Ectodermal cell (in vitro differentiated cells): ENCODE results near the gene BTG2.

ENCODE experiments used
- H3K27ac ChIP-seq: 2 replicates; pipeline ENCODE4 v1.7.0; 2013; ENCODE audit warnings: mild to moderate bottlenecking, low read depth, low read length; ENCODE audit not compliant: insufficient read depth, poor library complexity, severe bottlenecking
- H3K27me3 ChIP-seq: 2 replicates; pipeline ENCODE4 v1.7.0; 2013; ENCODE audit warnings: mild to moderate bottlenecking, low read length; ENCODE audit not compliant: insufficient read depth, control insufficient read depth, poor library complexity, severe bottlenecking
- H3K36me3 ChIP-seq: one replicate; pipeline ENCODE4 v1.7.0; 2013; ENCODE audit warnings: low read length; ENCODE audit not compliant: control insufficient read depth, insufficient read depth
- H3K4me1 ChIP-seq: one replicate; pipeline ENCODE4 v1.7.0; 2013; ENCODE audit warnings: low read length; ENCODE audit not compliant: control insufficient read depth, insufficient read depth
- H3K4me3 ChIP-seq: 2 replicates; pipeline ENCODE4 v1.7.0; 2013; ENCODE audit warnings: low read depth, low read length, control low read depth; ENCODE audit not compliant: insufficient read depth
- H3K9me3 ChIP-seq: 2 replicates; pipeline ENCODE4 v1.7.0; 2013; ENCODE audit warnings: mild to moderate bottlenecking, low read length, moderate library complexity; ENCODE audit not compliant: control insufficient read depth
- whole genome bisulfite sequencing, 2 experiments: methylation state at CpG; one replicate each; pipeline ENCODE4 v1.1.7; 2013; ENCODE audit warnings: missing lambda C conversion rate in 2 of 2; 5-methylcytosine and 5-hydroxymethylcytosine counted together

Gene BTG2

GRCh38 chr1:203343956-203344754, 38.8 kb downstream of the BTG2 start:
- no peaks in the 10 kb centered on the region for H3K4me1 ChIP-seq
- peaks cover 4% of the 10 kb centered on the region for H3K27me3 ChIP-seq
- H3K9me3 ChIP-seq, result no peaks in the 10 kb centered on the region
- no peak overlapping the region for H3K27ac ChIP-seq
- H3K36me3 ChIP-seq, result no peaks in the 10 kb centered on the region
- no peak overlapping the region for H3K4me3 ChIP-seq
- WGBS, 2 experiments, result 88 to 95% methylated on average over 8 to 9 of the region's 9 CpGs

- Histone ChIP-seq H3K27ac (no peak overlapping the region), H3K36me3 (no peaks in the 10 kb centered on the region), H3K4me1 (no peaks in the 10 kb centered on the region), H3K9me3 (no peaks in the 10 kb centered on the region), H3K27me3 (no peaks in the 10 kb centered on the region), H3K4me3 (no peak overlapping the region)
- WGBS, 2 experiments, result 42 to 48% methylated on average over 7 of the region's 7 CpGs
Measured at GRCh38 chr1:203346060-203346768, 40.9 kb downstream of the BTG2 start.

- Histone ChIP-seq H3K27me3 (no peaks in the 10 kb centered on the region), H3K27ac (no peak overlapping the region), H3K36me3 (no peaks in the 10 kb centered on the region), H3K4me3 (no peak overlapping the region), H3K9me3 (no peaks in the 10 kb centered on the region), H3K4me1 (no peaks in the 10 kb centered on the region)
- 93 to 95% methylated on average over 3 of the region's 3 CpGs for WGBS, 2 experiments
Measured at GRCh38 chr1:203346769-203347102, 41.4 kb downstream of the BTG2 start.

GRCh38 chr1:203349166-203349565, 43.8 kb downstream of the BTG2 start:
- Histone ChIP-seq H3K27ac (no peak overlapping the region), H3K4me1 (no peaks in the 10 kb centered on the region), H3K27me3 (no peaks in the 10 kb centered on the region), H3K4me3 (no peak overlapping the region), H3K36me3 (no peaks in the 10 kb centered on the region), H3K9me3 (no peaks in the 10 kb centered on the region)
- 96 to 100% methylated on average over 1 of the region's 1 CpG for WGBS, 2 experiments

GRCh38 chr1:203349773-203350524, 44.6 kb downstream of the BTG2 start:
- H3K36me3 ChIP-seq, result no peaks in the 10 kb centered on the region
- H3K4me3 ChIP-seq, result no peak overlapping the region
- WGBS, 2 experiments, result 94% methylated on average over 4 of the region's 4 CpGs
- H3K4me1 ChIP-seq, result no peaks in the 10 kb centered on the region
- no peaks in the 10 kb centered on the region for H3K9me3 ChIP-seq
- H3K27ac ChIP-seq, result no peak overlapping the region
- no peaks in the 10 kb centered on the region for H3K27me3 ChIP-seq

GRCh38 chr1:203351037-203351625, 45.8 kb downstream of the BTG2 start, which contains the start of gene FMOD:
Gene FMOD (minus strand): TSS chr1:203351122. CDS start chr1:203348270, 2,852 bp downstream.
- no peak within 1 kb of the TSS for H3K4me3 ChIP-seq
- WGBS, 2 experiments, result 71 to 73% methylated on average over 16 of the region's 17 CpGs
- H3K36me3 ChIP-seq, result no peaks in the 10 kb centered on the region
- H3K9me3 ChIP-seq, result no peaks in the 10 kb centered on the region
- no peak within 1 kb of the TSS for H3K27ac ChIP-seq
- no peaks in the 10 kb centered on the region for H3K27me3 ChIP-seq
- no peaks in the 10 kb centered on the region for H3K4me1 ChIP-seq

GRCh38 chr1:203353486-203353885, 48.2 kb downstream of the BTG2 start:
- Histone ChIP-seq H3K4me1 (no peaks in the 10 kb centered on the region), H3K9me3 (no peaks in the 10 kb centered on the region), H3K4me3 (no peak overlapping the region), H3K27me3 (no peaks in the 10 kb centered on the region), H3K36me3 (no peaks in the 10 kb centered on the region), H3K27ac (no peak overlapping the region)
- WGBS, 2 experiments, result 88% methylated on average over 8 of the region's 8 CpGs

GRCh38 chr1:203354246-203354645, 48.9 kb downstream of the BTG2 start:
- WGBS, 2 experiments, result 90% methylated on average over 2 of the region's 2 CpGs
- no peaks in the 10 kb centered on the region for H3K4me1 ChIP-seq
- H3K9me3 ChIP-seq, result no peaks in the 10 kb centered on the region
- no peak overlapping the region for H3K27ac ChIP-seq
- no peaks in the 10 kb centered on the region for H3K36me3 ChIP-seq
- H3K4me3 ChIP-seq, result no peak overlapping the region
- no peaks in the 10 kb centered on the region for H3K27me3 ChIP-seq

GRCh38 chr1:203359010-203359571, 53.8 kb downstream of the BTG2 start:
- Histone ChIP-seq H3K9me3 (no peaks in the 10 kb centered on the region), H3K27me3 (no peaks in the 10 kb centered on the region), H3K27ac (no peak overlapping the region), H3K4me3 (no peak overlapping the region), H3K36me3 (no peaks in the 10 kb centered on the region), H3K4me1 (peaks cover 30% of the 10 kb centered on the region)
